GM21367 (cell line): ENCODE measurements around the gene HTT.

Experiments used
- ATAC-seq: cut with Tn5 transposase; IDR thresholded peaks from one replicate; pipeline ENCODE4 v1.9.1; 2021; ENCODE audit not compliant: unreplicated experiment

HTT gene

DNA sequence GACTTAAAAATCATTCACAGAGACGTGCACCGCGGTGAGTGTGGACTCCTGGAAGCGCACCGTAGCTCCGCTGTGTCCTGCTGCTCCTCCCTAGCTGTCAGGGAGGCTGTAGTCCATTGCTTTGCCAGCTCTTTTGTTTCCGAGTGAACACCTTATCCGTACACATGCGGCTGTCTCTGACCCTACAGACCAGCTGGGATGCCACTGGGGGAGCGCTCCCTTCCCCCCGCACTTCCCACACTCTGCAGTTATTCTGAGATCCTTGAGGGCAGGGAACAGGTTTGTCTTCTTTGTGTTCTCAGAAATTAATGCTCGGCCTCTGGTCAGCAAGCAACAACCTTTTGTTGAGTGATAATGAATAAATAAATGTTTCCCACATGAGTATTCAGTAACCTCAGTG lies 140.8 kb downstream of the HTT start:
- no peak for ATAC-seq

- ATAC-seq: no peak
Measured at GRCh38 chr4:3215733-3216132, 141.3 kb downstream of the HTT start.

DNA sequence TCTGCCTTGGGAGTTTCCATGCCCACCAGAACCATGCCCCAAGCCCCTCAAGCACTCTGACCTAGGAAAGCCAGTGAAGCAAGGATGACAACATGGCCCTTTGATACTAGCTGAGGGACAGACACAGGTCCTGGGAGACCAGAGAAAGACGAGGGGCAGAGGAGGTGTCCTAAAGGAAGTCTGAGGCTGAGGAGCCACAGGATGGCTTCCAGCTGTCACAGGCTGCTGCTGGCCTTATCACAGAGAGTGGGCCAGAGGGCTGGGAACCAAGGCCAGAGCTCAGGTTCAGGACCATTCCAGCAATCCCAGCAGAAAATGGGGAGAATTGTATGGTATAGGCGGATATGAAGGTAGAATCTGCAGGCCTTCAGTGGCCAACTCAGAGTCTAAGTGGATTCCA lies 142.8 kb downstream of the HTT start:
- ATAC-seq: no peak

GRCh38 chr4:3217771-3218170 lies 143.3 kb downstream of the HTT start:
- ATAC-seq: no peak

DNA sequence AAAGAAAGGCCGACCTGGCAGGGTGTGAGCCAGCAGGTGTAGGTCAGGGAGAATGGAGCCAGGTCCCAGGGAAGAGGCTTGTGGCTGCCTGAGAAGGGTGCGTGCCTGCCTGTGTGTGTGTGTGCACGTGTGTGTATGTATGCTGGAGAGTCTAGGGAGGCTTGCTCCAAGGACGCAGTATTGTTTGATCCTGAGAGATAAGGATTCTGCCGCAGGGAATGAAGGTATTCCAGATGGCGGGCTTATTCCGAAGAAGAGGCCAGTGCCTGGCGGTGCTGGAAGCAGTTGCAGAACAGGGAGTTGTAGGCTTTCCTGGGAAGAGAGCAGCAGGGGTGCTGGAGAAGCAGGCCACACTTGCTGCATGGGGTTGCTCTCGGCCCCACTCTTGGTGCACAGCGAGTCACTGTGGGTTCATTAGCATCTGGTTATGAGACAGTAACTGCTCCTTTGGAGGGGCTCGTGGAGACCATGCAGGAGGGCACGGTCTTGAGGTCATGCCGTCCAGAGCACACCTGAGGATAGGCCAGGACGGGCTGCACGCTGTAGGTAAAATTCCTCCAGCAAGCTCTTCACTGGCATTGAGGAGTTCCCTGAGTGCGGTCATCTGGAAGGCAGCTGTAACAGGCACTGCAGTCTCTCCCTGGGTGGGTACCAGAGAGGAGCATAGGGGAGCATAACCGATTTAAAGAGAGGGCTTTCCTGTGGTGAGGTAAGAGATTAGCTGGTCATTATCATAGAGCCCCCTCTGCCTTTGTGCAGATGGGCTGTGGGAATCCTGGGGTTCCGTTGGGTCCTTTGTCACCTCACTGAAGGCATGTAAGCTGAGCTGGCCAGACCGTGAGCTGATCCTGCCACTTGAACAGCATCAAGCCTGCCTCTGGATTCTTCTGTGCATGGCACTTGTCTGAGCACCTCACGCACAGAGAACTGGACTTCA lies 144.6 kb downstream of the HTT start:
- no peak for ATAC-seq

DNA sequence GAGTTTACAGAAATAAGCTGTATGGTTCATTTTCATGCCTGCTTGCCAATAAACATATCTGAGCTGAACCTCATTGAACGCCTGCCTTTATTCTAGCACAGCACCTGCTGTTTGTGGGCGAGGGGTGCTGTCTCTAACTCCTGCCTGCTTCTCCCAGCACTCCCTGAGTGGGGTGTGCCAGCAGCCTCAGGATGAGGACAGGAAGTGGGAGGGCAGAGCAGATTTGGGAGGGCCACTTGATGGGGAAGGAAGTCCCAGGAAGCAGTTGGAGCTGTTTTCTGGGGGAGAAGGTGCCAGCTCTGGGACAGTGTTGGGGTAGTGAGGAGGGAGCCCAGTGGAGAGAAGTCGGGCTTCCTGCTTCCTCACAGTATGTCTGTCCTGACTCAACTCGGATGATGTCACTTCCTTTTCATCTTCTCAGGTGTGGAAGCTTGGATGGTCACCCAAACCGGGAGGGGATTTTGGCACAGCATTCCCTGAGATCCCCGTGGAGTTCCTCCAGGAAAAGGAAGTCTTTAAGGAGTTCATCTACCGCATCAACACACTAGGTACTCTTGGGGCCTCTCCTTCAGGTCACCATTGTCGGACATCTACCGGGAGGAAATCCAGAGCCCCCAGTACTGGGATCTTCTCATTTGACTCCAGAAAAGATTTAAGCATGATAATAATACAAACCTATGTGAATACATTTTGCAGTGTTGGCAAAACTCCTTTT lies 145.4 kb downstream of the HTT start:
- ATAC-seq: no peak

GRCh38 chr4:3220476-3221183 lies 146.1 kb downstream of the HTT start:
- no peak for ATAC-seq

- ATAC-seq: no peak
Measured at GRCh38 chr4:3221184-3221494, 146.7 kb downstream of the HTT start.

- ATAC-seq: no peak
Measured at GRCh38 chr4:3221996-3222395, 147.5 kb downstream of the HTT start.

DNA sequence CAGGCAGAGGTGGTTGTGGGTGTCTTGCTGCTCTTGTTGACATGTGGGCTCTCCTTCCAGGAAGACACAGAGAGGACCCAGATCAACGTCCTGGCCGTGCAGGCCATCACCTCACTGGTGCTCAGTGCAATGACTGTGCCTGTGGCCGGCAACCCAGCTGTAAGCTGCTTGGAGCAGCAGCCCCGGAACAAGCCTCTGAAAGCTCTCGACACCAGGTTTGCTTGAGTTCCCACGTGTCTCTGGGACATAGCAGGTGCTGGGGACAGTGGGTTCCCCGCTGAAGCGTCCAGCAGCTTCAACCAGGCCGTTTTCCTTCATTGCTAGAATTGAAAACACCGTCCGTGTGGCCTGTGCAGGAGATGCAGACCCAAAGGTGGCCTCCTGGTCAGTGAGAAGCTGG lies 148.9 kb downstream of the HTT start:
- ATAC-seq: no peak

DNA sequence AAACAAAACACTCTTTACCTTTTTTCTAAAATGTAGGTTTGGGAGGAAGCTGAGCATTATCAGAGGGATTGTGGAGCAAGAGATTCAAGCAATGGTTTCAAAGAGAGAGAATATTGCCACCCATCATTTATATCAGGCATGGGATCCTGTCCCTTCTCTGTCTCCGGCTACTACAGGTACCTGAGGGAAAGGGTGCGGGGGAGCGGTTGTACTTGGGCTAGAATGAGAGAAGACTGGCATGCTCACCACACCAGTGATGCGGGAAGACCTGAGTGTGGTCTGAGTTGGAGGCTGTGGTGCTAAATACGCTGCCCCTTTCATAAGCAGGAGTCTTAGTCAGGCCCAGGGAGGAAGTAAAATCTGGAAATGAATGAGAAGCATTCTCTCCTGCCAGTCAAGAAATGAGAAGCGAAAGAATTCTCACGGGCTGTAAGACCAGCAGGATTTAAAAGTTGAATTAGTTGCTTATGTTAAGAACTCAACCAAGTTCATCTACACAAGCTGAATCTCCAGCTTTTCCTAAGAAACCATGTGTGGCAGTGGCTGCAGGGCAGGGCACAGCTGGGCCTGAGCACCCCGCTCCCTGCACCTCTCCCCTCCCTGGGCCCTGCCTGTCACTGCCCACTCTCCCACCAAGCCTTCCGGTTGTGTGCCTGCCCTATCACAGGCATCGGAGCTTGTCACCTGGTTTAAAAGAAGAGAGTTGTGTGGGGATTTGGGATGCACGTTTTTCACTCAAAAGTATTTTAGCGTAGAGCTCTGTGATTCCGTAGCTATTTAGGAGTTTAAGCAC lies 149.7 kb downstream of the HTT start:
- no peak for ATAC-seq

DNA sequence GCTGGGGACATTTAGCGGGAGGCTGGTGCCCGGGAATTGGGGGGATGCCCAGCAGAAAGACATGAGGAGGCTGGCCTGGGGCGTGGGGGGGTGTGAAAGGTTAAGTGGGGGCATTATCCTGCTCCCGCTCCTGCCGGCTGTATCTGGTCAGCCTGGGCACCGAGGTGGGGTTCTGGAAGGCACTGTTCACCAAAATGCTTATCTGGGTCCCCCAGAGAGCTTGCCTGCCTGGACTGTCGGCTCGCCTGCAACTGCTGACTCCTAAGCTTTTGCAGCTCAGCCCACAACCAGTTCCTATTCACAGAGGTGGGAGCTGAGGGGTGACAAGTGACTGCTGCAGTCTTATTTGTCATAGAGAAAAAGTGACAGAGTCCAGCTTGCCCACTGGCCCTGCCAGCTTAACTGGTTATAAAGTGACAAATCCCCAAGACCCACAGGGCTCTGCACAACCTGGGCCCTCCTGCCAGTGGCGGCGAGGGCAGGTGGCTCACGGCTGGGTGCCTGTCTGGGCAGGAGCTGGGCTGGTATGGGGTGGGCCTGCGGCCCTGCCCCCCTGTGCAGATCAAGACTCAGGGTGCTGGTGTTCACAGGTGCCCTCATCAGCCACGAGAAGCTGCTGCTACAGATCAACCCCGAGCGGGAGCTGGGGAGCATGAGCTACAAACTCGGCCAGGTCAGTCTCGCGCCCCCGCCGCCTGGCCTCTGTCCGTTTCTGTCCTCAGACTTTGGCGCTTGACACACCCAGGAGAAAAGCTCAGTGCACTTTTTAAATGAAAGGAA lies 150.8 kb downstream of the HTT start:
- no peak for ATAC-seq

DNA sequence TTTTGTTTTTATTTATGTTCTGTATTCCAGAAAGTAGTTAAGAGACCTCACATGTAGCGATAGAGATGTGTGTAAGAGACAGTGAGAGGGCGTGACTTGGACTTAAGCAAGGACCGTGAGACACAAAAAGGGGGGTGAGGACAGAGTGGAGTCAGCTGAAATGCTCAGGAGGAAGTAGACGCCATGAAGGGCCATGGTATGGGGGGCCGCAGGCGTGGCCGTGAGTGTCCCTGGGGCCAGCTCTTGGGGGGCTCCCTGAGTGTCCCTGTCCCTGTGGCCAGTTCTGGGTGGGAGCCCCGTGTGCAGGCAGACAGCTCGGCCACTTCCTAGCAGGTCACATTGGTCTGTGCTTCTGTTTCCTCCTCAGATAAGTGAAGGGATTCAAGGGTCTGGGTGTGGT lies 151.5 kb downstream of the HTT start:
- no peak for ATAC-seq

GRCh38 chr4:3226467-3226866 lies 152.0 kb downstream of the HTT start:
- no peak for ATAC-seq

DNA sequence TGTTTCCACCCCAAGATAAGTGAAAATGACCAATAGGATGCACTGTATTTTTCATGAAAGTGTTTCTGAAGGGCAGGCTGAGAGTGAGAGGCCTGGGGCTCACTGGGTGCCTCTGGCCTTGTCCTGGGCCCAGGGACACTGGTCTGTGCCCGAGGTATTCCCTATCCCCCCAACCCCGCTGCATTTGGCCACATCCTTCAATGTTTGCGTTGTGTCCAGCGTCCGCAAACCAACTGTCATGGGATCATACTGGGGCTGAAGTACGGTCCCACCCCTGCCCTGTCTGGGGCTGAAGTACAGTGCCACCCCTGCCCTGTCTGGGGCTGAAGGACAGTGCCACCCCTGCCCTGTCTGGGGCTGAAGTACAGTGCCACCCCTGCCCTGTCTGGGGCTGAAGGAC lies 152.5 kb downstream of the HTT start:
- ATAC-seq: no peak

GRCh38 chr4:3227878-3228675 lies 153.6 kb downstream of the HTT start:
- no peak for ATAC-seq

- ATAC-seq: no peak
Measured at GRCh38 chr4:3228881-3229280, 154.4 kb downstream of the HTT start.

DNA sequence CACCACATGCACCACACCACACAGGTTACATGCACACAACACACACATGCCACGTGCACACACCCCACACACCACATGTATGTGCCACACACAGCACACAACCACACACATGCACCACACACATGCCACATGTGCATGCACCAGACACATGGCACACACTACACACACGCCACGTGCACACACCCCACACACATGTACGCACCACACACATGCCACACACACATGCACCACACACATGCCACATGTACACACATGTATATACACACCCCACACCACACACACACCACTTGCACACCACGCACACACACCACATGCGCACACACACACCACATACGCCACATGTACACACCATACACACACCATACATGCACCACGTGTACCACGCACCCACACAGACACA lies 154.8 kb downstream of the HTT start:
- no peak for ATAC-seq

DNA sequence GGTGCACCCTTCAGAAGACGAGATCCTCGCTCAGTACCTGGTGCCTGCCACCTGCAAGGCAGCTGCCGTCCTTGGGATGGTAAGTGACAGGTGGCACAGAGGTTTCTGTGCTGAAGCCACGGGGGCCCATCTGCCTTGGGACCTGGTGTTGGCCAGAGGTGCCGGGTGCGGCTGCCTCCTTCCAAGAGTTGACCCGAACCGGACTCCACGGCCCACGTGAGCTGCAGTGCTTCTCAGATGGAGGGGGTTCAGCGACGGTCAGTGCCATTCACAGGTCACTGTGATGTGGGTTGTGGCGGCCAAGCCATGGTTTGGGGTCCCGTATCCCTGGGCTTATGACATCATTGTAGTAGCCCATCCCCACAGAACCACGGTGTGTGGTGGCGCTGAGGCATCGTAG lies 155.5 kb downstream of the HTT start:
- ATAC-seq: no peak

- ATAC-seq: no peak
Measured at GRCh38 chr4:3231471-3231870, 157.0 kb downstream of the HTT start.
